Cardiac muscle cell (in vitro differentiated cells and primary cell): ENCODE data around the gene MRPL21. TPM values are rescaled to one million over a fixed set of nuclear protein-coding genes. Genes with fewer than 3 reads are reported as not detected.

Experiments used
- DNase-seq, 2 donors: peaks; one replicate each; pipeline versions ENCODE4 v3.0.0 to v3.0.0-alpha.2; 2010 to 2017; ENCODE audit warnings: low read depth in 1 of 2, low spot score in 1 of 2
- H3K27ac ChIP-seq: fragments of 200-600 bp; sonication (generic); 2 replicates; pipeline ENCODE4 v1.5.1; 2016
- H3K27me3 ChIP-seq: fragments of 200-600 bp; sonication (generic); 2 replicates; pipeline ENCODE4 v1.6.0; 2016; ENCODE audit warnings: control low read depth
- H3K36me3 ChIP-seq: fragments of 200-600 bp; sonication (generic); 2 replicates; pipeline ENCODE4 v1.5.1; 2016; ENCODE audit warnings: control low read depth
- H3K4me1 ChIP-seq: fragments of 200-600 bp; sonication (generic); 2 replicates; pipeline ENCODE4 v1.8.1; 2017; ENCODE audit warnings: low read depth, mild to moderate bottlenecking, mixed run types
- H3K4me3 ChIP-seq: fragments of 200-600 bp; sonication (generic); 2 replicates; pipeline ENCODE4 v1.5.1; 2016; ENCODE audit warnings: mild to moderate bottlenecking
- H3K9me3 ChIP-seq: fragments of 200-600 bp; sonication (generic); 2 replicates; pipeline ENCODE4 v1.5.1; 2017; ENCODE audit warnings: low read depth, mild to moderate bottlenecking, control low read depth
- CTCF ChIP-seq: IDR thresholded peaks from 2 replicates; pipeline ENCODE4 v1.5.1; 2012; ENCODE audit warnings: low read depth, mild to moderate bottlenecking, low read length
- polyA plus RNA-seq: library from polyadenylated mRNA; unstranded; fragments of >200 nt; fragmentation: Nextera tagmentation; extraction: Ambion mirVana; gene quantifications from 2 replicates; pipeline ENCODE4 v1.2.1, GENCODE V29; 2016
- total RNA-seq: library from RNA; depleted of rRNA; stranded (reverse); fragments of >200 nt; gene quantifications from 2 replicates; pipeline ENCODE4 v1.2.3, GENCODE V29; 2016

Gene MRPL21
- total and polyA plus RNA-seq, 2 experiments from 2014 or later, result 75.9 to 220 TPM

GRCh38 chr11:68844801-68845200 is 58.8 kb downstream of the MRPL21 start:
- DNase-seq, result no peak
- H3K27ac ChIP-seq, result no peak overlapping the region
- no peaks in the 10 kb centered on the region for H3K36me3 ChIP-seq
- no peak overlapping the region for H3K4me3 ChIP-seq
- peaks cover 16% of the 10 kb centered on the region for H3K4me1 ChIP-seq
- no peaks in the 10 kb centered on the region for H3K9me3 ChIP-seq
- H3K27me3 ChIP-seq, result peaks cover 83% of the 10 kb centered on the region
- TF ChIP-seq CTCF, result no peak

GRCh38 chr11:68844376-68844775 is 59.3 kb downstream of the MRPL21 start:
- H3K4me3 ChIP-seq, result peak overlapping the region; percentile 25
- DNase-seq, result no peak
- H3K27ac ChIP-seq, result no peak overlapping the region
- no peaks in the 10 kb centered on the region for H3K9me3 ChIP-seq
- no peak for TF ChIP-seq CTCF
- no peaks in the 10 kb centered on the region for H3K36me3 ChIP-seq
- peaks cover 83% of the 10 kb centered on the region for H3K27me3 ChIP-seq
- peaks cover 19% of the 10 kb centered on the region for H3K4me1 ChIP-seq

- Histone ChIP-seq H3K36me3 (no peaks in the 10 kb centered on the region), H3K4me1 (peaks cover 19% of the 10 kb centered on the region), H3K9me3 (no peaks in the 10 kb centered on the region), H3K27me3 (peaks cover 79% of the 10 kb centered on the region), H3K4me3 (peak overlapping the region; percentile 25), H3K27ac (no peak overlapping the region)
- DNase-seq, result peak; percentile 62 to 87
- peak; percentile 37 for TF ChIP-seq CTCF
These were observed 59.8 kb downstream of the MRPL21 start for GRCh38 chr11:68843703-68844312.

GRCh38 chr11:68843052-68843561 is 60.5 kb downstream of the MRPL21 start:
- Histone ChIP-seq H3K27me3 (peaks cover 74% of the 10 kb centered on the region), H3K4me1 (peaks cover 19% of the 10 kb centered on the region), H3K4me3 (no peak overlapping the region), H3K27ac (no peak overlapping the region), H3K36me3 (no peaks in the 10 kb centered on the region), H3K9me3 (no peaks in the 10 kb centered on the region)
- no peak for TF ChIP-seq CTCF
- peak in 1 of 2 donors; percentile 66 for DNase-seq

- peaks cover 68% of the 10 kb centered on the region for H3K27me3 ChIP-seq
- no peaks in the 10 kb centered on the region for H3K9me3 ChIP-seq
- H3K4me3 ChIP-seq, result no peak overlapping the region
- H3K36me3 ChIP-seq, result no peaks in the 10 kb centered on the region
- TF ChIP-seq CTCF, result no peak
- H3K27ac ChIP-seq, result no peak overlapping the region
- no peak for DNase-seq
- H3K4me1 ChIP-seq, result peaks cover 19% of the 10 kb centered on the region
These were observed 61.1 kb downstream of the MRPL21 start for GRCh38 chr11:68842427-68843051.
